K562 (cell line): ENCODE data around the gene CACNA2D3. TPM values are rescaled to one million over a fixed set of nuclear protein-coding genes. Genes with fewer than 3 reads are reported as not detected.

Experiments
- CBFA2T2 ChIP-seq: fragments of 450-650 bp; conservative IDR thresholded peaks from 2 replicates; pipeline ENCODE4 v1.6.1; 2017; ENCODE audit warnings: mild to moderate bottlenecking
- CHD1 ChIP-seq: fragments of 200-600 bp; sonication (generic); IDR thresholded peaks from one replicate; pipeline ENCODE4 v1.6.1; 2012; ENCODE audit warnings: mild to moderate bottlenecking, moderate library complexity, low read length, inconsistent platforms
- GABPA ChIP-seq: fragments of 200-800 bp; sonication (Bioruptor generic); conservative IDR thresholded peaks from 2 replicates; pipeline ENCODE4 v1.6.1; 2016; ENCODE audit warnings: low read depth, missing genetic modification characterization, missing compliant biosample characterization
- HLTF ChIP-seq: fragments of 450-650 bp; IDR thresholded peaks from 2 replicates; pipeline ENCODE4 v1.6.1; 2016
- HOMEZ ChIP-seq: fragments of 250-450 bp; sonication (Bioruptor Pico); IDR thresholded peaks from 2 replicates; pipeline ENCODE4 v1.4.0; 2020; ENCODE audit warnings: mild to moderate bottlenecking, moderate library complexity
- MAX ChIP-seq: sonication (generic); formaldehyde crosslinking; IDR thresholded peaks from 2 replicates; pipeline ENCODE4 v1.9.0; 2022; ENCODE audit warnings: mild to moderate bottlenecking, missing genetic modification reagents
- PTTG1 ChIP-seq: fragments of 450-650 bp; IDR thresholded peaks from 2 replicates; pipeline ENCODE4 v1.6.1; 2016; ENCODE audit warnings: low read depth, mild to moderate bottlenecking, missing genetic modification characterization, missing compliant biosample characterization
- RB1 ChIP-seq: fragments of 450-650 bp; IDR thresholded peaks from 2 replicates; pipeline ENCODE4 v1.6.1; 2017; ENCODE audit warnings: low read depth, mild to moderate bottlenecking
- ZNF184 ChIP-seq: sonication (generic); formaldehyde crosslinking; IDR thresholded peaks from 2 replicates; pipeline ENCODE4 v1.5.0; 2020; ENCODE audit warnings: missing genetic modification reagents
- ZNF277 ChIP-seq: fragments of 250-450 bp; sonication (Bioruptor Pico); IDR thresholded peaks from 2 replicates; pipeline ENCODE4 v1.8.0; 2022; ENCODE audit warnings: inconsistent platforms, mild to moderate bottlenecking, moderate library complexity, borderline replicate concordance
- polyA plus RNA-seq, 8 experiments: library from polyadenylated mRNA; depleted of rRNA in 4 of 8; stranded (reverse) in 5 of 8; unstranded in 3 of 8; fragments of >200 nt; fragmentation: Nextera tagmentation in 2 of 8; fragmentation: Illumina TruSeq in 1 of 8; extraction: Ambion mirVana in 2 of 8; extraction: Trizol in 1 of 8; gene quantifications; 2 replicates each; pipeline versions ENCODE4 v1.2.1 to v1.2.3, GENCODE V29; 2011 to 2014; ENCODE audit warnings: inconsistent platforms in 1 of 8, missing spikeins in 1 of 8
- total RNA-seq, 7 experiments: library from RNA; depleted of rRNA in 6 of 7; stranded (reverse); fragments of >200 nt in 6 of 7; fragmentation: Illumina TruSeq in 2 of 7; extraction: Trizol in 2 of 7; gene quantifications; 2 replicates each; pipeline versions ENCODE4 v1.2.1 to v1.2.3, GENCODE V29; 2011 to 2021; ENCODE audit warnings: low replicate concordance in 1 of 7

Gene CACNA2D3
- total and polyA plus RNA-seq, 9 of the 15 experiments (the other 6 are each of a cell fraction or from before 2014, with no cell fraction given), result 0.01 TPM; not detected in 8

GRCh38 chr3:54274607-54275006 is 152.3 kb downstream of the CACNA2D3 start (continued):
- TF ChIP-seq ZNF277 (CRISPR knock-in tag) (no peak), PTTG1 (tag) (no peak), MAX (CRISPR knock-in tag) (no peak), GABPA (no peak), HOMEZ (no peak), RB1 (no peak), ZNF184 (CRISPR knock-in tag) (no peak), CHD1 (no peak), CBFA2T2 (no peak), HLTF (no peak)
